PFSK-1 (cell line): ENCODE results near the gene SFRP5.

Experiments
- FOXP2 ChIP-seq: optimal IDR thresholded peaks from 2 replicates; pipeline ENCODE3; 2011; ENCODE audit warnings: borderline replicate concordance, control low read depth, inconsistent platforms; ENCODE audit not compliant: insufficient read depth; ENCODE audit errors: extremely low read length, extremely low read depth
- POLR2AphosphoS5 ChIP-seq: IDR thresholded peaks from 2 replicates; pipeline ENCODE4 v1.6.1; 2012; ENCODE audit warnings: low read depth, mild to moderate bottlenecking, control low read depth, low read length, moderate library complexity
- SIN3A ChIP-seq: IDR thresholded peaks from 2 replicates; pipeline ENCODE4 v1.6.1; 2012; ENCODE audit warnings: mild to moderate bottlenecking, low read length, moderate library complexity, borderline replicate concordance; ENCODE audit not compliant: insufficient read depth
- TAF1 ChIP-seq: IDR thresholded peaks from 2 replicates; pipeline ENCODE4 v1.6.1; 2012; ENCODE audit warnings: low read length, control low read depth, borderline replicate concordance; ENCODE audit not compliant: insufficient read depth
- TF ChIP-seq, protein P1 (sequence below), 2 experiments: IDR thresholded peaks; 2 replicates each; pipeline versions ENCODE4 v1.6.1 to v1.8.0; 2011 to 2012; ENCODE audit warnings: low read depth in 2 of 2, low read length in 2 of 2, control low read depth in 1 of 2, inconsistent platforms in 1 of 2, mild to moderate bottlenecking in 1 of 2, moderate library complexity in 1 of 2; ENCODE audit not compliant: insufficient read depth in 1 of 2

DNA sequence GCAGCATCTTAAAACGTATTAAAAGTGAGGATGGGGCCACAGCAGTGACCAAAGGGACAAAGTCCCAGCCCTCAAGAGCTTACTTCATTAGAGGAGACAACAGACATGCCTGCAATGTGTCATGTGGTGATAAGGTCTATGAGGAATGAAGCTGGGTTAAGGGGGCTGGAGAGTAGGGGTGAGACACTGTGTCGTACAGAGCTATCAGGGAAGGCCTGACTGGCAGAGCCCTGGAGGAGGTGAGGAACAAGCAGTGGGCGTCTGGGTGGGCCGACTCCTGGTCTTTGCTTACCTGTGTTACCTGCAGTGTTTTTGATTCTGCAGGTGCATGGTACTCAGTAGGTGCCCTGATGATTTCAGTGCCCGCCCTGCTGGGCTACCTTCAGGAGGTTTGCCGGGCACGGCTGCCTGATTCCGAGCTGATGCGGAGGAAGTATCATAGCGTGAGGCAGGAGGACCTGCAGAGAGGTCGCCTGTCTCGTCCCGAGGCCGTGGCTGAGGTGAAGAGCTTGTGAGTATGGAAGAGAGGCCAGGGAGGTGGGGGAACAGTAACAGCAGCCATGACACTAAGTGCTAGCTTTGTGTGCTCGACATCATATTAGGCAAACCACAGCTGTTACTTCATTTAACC lies 27.3 kb downstream of the SFRP5 start:
- TF ChIP-seq SIN3A (no peak), POLR2AphosphoS5 (no peak), TAF1 (no peak), FOXP2 (no peak)
- TF ChIP-seq, protein P1, sequence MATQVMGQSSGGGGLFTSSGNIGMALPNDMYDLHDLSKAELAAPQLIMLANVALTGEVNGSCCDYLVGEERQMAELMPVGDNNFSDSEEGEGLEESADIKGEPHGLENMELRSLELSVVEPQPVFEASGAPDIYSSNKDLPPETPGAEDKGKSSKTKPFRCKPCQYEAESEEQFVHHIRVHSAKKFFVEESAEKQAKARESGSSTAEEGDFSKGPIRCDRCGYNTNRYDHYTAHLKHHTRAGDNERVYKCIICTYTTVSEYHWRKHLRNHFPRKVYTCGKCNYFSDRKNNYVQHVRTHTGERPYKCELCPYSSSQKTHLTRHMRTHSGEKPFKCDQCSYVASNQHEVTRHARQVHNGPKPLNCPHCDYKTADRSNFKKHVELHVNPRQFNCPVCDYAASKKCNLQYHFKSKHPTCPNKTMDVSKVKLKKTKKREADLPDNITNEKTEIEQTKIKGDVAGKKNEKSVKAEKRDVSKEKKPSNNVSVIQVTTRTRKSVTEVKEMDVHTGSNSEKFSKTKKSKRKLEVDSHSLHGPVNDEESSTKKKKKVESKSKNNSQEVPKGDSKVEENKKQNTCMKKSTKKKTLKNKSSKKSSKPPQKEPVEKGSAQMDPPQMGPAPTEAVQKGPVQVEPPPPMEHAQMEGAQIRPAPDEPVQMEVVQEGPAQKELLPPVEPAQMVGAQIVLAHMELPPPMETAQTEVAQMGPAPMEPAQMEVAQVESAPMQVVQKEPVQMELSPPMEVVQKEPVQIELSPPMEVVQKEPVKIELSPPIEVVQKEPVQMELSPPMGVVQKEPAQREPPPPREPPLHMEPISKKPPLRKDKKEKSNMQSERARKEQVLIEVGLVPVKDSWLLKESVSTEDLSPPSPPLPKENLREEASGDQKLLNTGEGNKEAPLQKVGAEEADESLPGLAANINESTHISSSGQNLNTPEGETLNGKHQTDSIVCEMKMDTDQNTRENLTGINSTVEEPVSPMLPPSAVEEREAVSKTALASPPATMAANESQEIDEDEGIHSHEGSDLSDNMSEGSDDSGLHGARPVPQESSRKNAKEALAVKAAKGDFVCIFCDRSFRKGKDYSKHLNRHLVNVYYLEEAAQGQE (IDR thresholded peaks at IDR 0.05; ENCODE audit: insufficient read depth in 1 of 2, low read depth in 2 of 2, low read length in 2 of 2): no peak
